Lower lobe of right lung (tissue), 2 donors: ENCODE measurements around the gene CLSTN2. TPM values are rescaled to one million over a fixed set of nuclear protein-coding genes. Genes with fewer than 3 reads are reported as not detected.

Source experiments
- ATAC-seq, 2 donors: fragments of 200-7000 bp; cut with Tn5 transposase; one replicate each; pipeline ENCODE4 v1.9.1; 2020 to 2022; ENCODE audit warnings: mild to moderate bottlenecking in 2 of 2, moderate library complexity in 2 of 2
- DNase-seq: peaks from one replicate; pipeline ENCODE4 v3.0.0-alpha.2; 2020
- H3K27ac ChIP-seq: fragments of 200-600 bp; one replicate; pipeline ENCODE4 v1.8.0; 2022
- H3K27me3 ChIP-seq: fragments of 200-600 bp; one replicate; pipeline ENCODE4 v1.8.0; 2022; ENCODE audit warnings: low read depth
- H3K36me3 ChIP-seq: fragments of 200-600 bp; one replicate; pipeline ENCODE4 v1.8.0; 2022; ENCODE audit warnings: mild to moderate bottlenecking
- H3K4me1 ChIP-seq: fragments of 200-600 bp; one replicate; pipeline ENCODE4 v1.8.0; 2022
- H3K4me3 ChIP-seq: fragments of 200-600 bp; one replicate; pipeline ENCODE4 v1.8.0; 2022; ENCODE audit warnings: mild to moderate bottlenecking
- H3K9me3 ChIP-seq: fragments of 200-600 bp; one replicate; pipeline ENCODE4 v1.8.0; 2022
- intact Hi-C: fragments of 100-400 bp; cut with DNase I; formaldehyde crosslinking; loops from one replicate; pipeline ENCODE4 v1.11.0; 2022
- total RNA-seq: library from RNA; stranded (reverse); fragmentation: NEBNext Ultra II Directional; extraction: Animal tissue kit (Norgen Biotek cat#: 25700); gene quantifications from one replicate; pipeline ENCODE4 v1.2.1, GENCODE V29; 2021
- TF ChIP-seq, protein P1 (sequence below): fragments of 200-600 bp; IDR thresholded peaks from one replicate; pipeline ENCODE4 v1.8.0; 2022; ENCODE audit warnings: antibody characterized with exemption, mild to moderate bottlenecking
- donor health status: DM: no; HTN: yes; CAD: no; lungs with severe emphysema.

Gene CLSTN2
- total RNA-seq, 1 donor from 2014 or later: 4.5 TPM

- H3K27me3 ChIP-seq: no peaks in the 10 kb centered on the region
- intact Hi-C loops: no loop called here
- no peaks in the 10 kb centered on the region for H3K4me1 ChIP-seq
- TF ChIP-seq, protein P1, sequence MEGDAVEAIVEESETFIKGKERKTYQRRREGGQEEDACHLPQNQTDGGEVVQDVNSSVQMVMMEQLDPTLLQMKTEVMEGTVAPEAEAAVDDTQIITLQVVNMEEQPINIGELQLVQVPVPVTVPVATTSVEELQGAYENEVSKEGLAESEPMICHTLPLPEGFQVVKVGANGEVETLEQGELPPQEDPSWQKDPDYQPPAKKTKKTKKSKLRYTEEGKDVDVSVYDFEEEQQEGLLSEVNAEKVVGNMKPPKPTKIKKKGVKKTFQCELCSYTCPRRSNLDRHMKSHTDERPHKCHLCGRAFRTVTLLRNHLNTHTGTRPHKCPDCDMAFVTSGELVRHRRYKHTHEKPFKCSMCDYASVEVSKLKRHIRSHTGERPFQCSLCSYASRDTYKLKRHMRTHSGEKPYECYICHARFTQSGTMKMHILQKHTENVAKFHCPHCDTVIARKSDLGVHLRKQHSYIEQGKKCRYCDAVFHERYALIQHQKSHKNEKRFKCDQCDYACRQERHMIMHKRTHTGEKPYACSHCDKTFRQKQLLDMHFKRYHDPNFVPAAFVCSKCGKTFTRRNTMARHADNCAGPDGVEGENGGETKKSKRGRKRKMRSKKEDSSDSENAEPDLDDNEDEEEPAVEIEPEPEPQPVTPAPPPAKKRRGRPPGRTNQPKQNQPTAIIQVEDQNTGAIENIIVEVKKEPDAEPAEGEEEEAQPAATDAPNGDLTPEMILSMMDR: no peak
- ATAC-seq (no peak), DNase-seq (no peak)
- no peak overlapping the region for H3K4me3 ChIP-seq
- no peaks in the 10 kb centered on the region for H3K9me3 ChIP-seq
- no peaks in the 10 kb centered on the region for H3K36me3 ChIP-seq
- no peak overlapping the region for H3K27ac ChIP-seq
Observed at GRCh38 chr3:140078343-140078742, 143.4 kb downstream of the CLSTN2 start.

- Histone ChIP-seq H3K4me3 (no peak overlapping the region), H3K27me3 (no peaks in the 10 kb centered on the region)
Observed at GRCh38 chr3:140078940-140079339, 144.0 kb downstream of the CLSTN2 start.

DNA sequence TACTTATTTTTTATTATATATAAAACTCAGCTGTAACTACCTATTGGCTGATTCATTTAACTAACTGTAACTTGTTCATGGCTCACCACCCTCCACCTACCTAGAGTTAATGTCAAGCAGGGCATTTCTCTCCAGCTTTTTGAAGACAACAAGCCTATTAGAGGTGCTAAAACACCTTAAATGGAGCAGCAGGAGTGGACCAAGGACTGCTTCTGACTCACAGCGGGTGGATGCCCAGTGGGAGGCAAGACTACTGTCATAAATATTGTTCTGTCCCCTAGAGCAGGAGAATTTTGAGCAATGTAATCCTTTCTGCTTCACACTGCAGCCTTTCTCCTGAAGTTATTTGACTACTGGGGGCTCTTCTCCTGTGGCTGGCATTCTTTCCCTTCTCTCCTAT is 146.9 kb downstream of the CLSTN2 start:
- Histone ChIP-seq H3K27ac (no peak overlapping the region), H3K4me3 (no peak overlapping the region), H3K4me1 (no peaks in the 10 kb centered on the region), H3K27me3 (no peaks in the 10 kb centered on the region), H3K36me3 (no peaks in the 10 kb centered on the region), H3K9me3 (no peaks in the 10 kb centered on the region)
- intact Hi-C loops: no loop called here
- no peak for ATAC-seq
- TF ChIP-seq, protein P1: no peak
- no peak for DNase-seq

More at GRCh38 chr3:140078940-140079339, 144.0 kb downstream of the CLSTN2 start:
- no peak overlapping the region for H3K27ac ChIP-seq
- TF ChIP-seq, protein P1: no peak
- no peaks in the 10 kb centered on the region for H3K9me3 ChIP-seq
- no peak for ATAC-seq
- H3K4me1 ChIP-seq: no peaks in the 10 kb centered on the region
- no peak for DNase-seq
- no peaks in the 10 kb centered on the region for H3K36me3 ChIP-seq
- intact Hi-C loops: no loop called here

DNA sequence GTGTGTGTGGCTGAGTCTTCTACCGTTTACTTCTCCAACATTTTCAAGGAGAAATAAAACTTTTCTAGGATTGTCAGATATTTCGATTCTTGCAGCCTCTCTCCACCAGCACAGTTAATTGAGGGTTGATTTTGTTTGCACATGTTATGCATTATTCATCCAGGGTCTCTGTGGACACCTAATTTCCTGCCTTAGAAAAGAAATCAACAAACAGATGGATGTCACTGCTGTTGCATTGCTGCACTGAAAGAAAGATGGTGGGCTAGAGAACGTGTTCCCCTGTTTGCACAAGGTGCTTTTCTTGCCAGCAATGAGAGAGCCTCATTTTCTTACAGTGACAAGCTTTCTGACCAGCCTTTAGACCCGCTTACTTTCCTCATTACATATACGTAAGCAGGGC is 150.0 kb downstream of the CLSTN2 start:
- TF ChIP-seq, protein P1: no peak
- ATAC-seq (no peak), DNase-seq (no peak)
- intact Hi-C loops: no loop called here
- H3K9me3 ChIP-seq: no peaks in the 10 kb centered on the region
- no peaks in the 10 kb centered on the region for H3K27me3 ChIP-seq
- no peak overlapping the region for H3K27ac ChIP-seq
- no peaks in the 10 kb centered on the region for H3K36me3 ChIP-seq
- no peaks in the 10 kb centered on the region for H3K4me1 ChIP-seq
- H3K4me3 ChIP-seq: no peak overlapping the region

DNA sequence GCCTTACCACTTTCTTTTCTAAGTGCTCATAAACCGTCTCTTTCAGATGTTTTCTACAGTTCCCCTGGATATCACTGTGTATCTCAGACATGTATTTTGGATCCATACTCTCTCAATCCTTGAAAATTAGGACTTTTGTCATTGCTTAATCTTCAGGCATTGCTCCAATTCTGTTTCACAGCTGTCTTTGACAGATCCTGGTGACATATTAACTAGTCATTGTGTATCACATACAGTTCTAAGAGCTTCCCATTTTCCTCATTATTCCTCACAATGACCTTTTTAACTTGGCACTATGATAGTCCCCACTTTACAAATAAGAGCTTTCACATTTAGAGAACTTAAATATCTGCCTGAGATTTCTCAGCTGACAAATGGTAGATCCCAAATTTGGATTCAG is 151.7 kb downstream of the CLSTN2 start:
- Histone ChIP-seq H3K4me3 (no peak overlapping the region), H3K27ac (no peak overlapping the region), H3K4me1 (no peaks in the 10 kb centered on the region), H3K9me3 (no peaks in the 10 kb centered on the region), H3K36me3 (no peaks in the 10 kb centered on the region), H3K27me3 (no peaks in the 10 kb centered on the region)
- intact Hi-C loops: no loop called here
- TF ChIP-seq, protein P1: no peak
- ATAC-seq (no peak), DNase-seq (no peak)

- H3K27me3 ChIP-seq: no peaks in the 10 kb centered on the region
- TF ChIP-seq, protein P1: no peak
- H3K4me1 ChIP-seq: no peaks in the 10 kb centered on the region
- DNase-seq: no peak
- no peak for ATAC-seq
- no peaks in the 10 kb centered on the region for H3K36me3 ChIP-seq
- H3K4me3 ChIP-seq: no peak overlapping the region
- intact Hi-C loops: no loop called here
- no peak overlapping the region for H3K27ac ChIP-seq
- no peaks in the 10 kb centered on the region for H3K9me3 ChIP-seq
Observed at GRCh38 chr3:140088058-140088457, 153.1 kb downstream of the CLSTN2 start.
